Measurements from ENCODE around the gene POU6F1.

GRCh38 chr12:51209259-51209658 lies 8.6 kb downstream of the POU6F1 start:
- TF ChIP-seq CTCF (IDR thresholded peaks at IDR 0.05; ENCODE audit: poor library complexity, severe bottlenecking) (no peak), POLR2AphosphoS5 (IDR thresholded peaks at IDR 0.05) (no peak), EZH2 (IDR thresholded peaks at IDR 0.05; ENCODE audit: borderline replicate concordance, insufficient read depth, low read length, poor library complexity, severe bottlenecking) (no peak), REST (IDR thresholded peaks at IDR 0.05; ENCODE audit: borderline replicate concordance) (no peak)

Data from neural cell (in vitro differentiated cells).